Esophagus mucosa (tissue), 1 donor: ENCODE measurements around the gene MAP2K2. TPM values are rescaled to one million over a fixed set of nuclear protein-coding genes. Genes with fewer than 3 reads are reported as not detected.

Experiments used
- ATAC-seq: fragments of 200-7000 bp; cut with Tn5 transposase; one replicate; pipeline ENCODE4 v1.9.1; 2020
- total RNA-seq: library from RNA; stranded (reverse); gene quantifications from one replicate; pipeline ENCODE4 v1.2.4, GENCODE V29; 2023
- donor health status: DM: yes; HTN: yes; CAD: no.

Gene MAP2K2
- total RNA-seq, 1 donor from 2014 or later: 114 TPM

- no peak for ATAC-seq
Measured at GRCh38 chr19:4099041-4099764, 24.7 kb downstream of the MAP2K2 start.

GRCh38 chr19:4098493-4098892 lies 25.4 kb downstream of the MAP2K2 start:
- ATAC-seq: no peak

GRCh38 chr19:4097501-4097900 lies 26.4 kb downstream of the MAP2K2 start:
- ATAC-seq: no peak

GRCh38 chr19:4096049-4096892 lies 27.7 kb downstream of the MAP2K2 start:
- ATAC-seq: peak; percentile 85

- ATAC-seq: no peak
Measured at GRCh38 chr19:4095488-4095844, 28.5 kb downstream of the MAP2K2 start.

GRCh38 chr19:4094761-4095487 lies 29.0 kb downstream of the MAP2K2 start:
- peak; percentile 75 for ATAC-seq

GRCh38 chr19:4094291-4094690 lies 29.6 kb downstream of the MAP2K2 start:
- ATAC-seq: no peak

GRCh38 chr19:4093643-4094175 lies 30.2 kb downstream of the MAP2K2 start:
- ATAC-seq: no peak

GRCh38 chr19:4090356-4091220 lies 33.3 kb downstream of the MAP2K2 start:
- no peak for ATAC-seq

GRCh38 chr19:4089946-4090345 lies 34.0 kb downstream of the MAP2K2 start:
- no peak for ATAC-seq

- ATAC-seq: peak; percentile 25
Measured at GRCh38 chr19:4089400-4089908, 34.5 kb downstream of the MAP2K2 start.

- no peak for ATAC-seq
Measured at GRCh38 chr19:4088975-4089374, 34.9 kb downstream of the MAP2K2 start.

GRCh38 chr19:4087787-4088679 lies 35.9 kb downstream of the MAP2K2 start:
- ATAC-seq: no peak

GRCh38 chr19:4086411-4086867 lies 37.5 kb downstream of the MAP2K2 start:
- ATAC-seq: no peak

- ATAC-seq: no peak
Measured at GRCh38 chr19:4084547-4084877, 39.4 kb downstream of the MAP2K2 start.

GRCh38 chr19:4083677-4084546 lies 40.0 kb downstream of the MAP2K2 start:
- ATAC-seq: peak; percentile 83

- ATAC-seq: no peak
Measured at GRCh38 chr19:4082172-4082571, 41.8 kb downstream of the MAP2K2 start.

GRCh38 chr19:4081441-4082129 lies 42.3 kb downstream of the MAP2K2 start:
- peak; percentile 47 for ATAC-seq

GRCh38 chr19:4080473-4080872 lies 43.4 kb downstream of the MAP2K2 start:
- ATAC-seq: no peak
